PC-9 (cell line): Measurements from ENCODE around the gene PEX5. TPM values are rescaled to one million over a fixed set of nuclear protein-coding genes. Genes with fewer than 3 reads are reported as not detected.
A peak's percentile ranks its signal among the peaks of the same experiment; 100 is the strongest.

Experiments used
- BruUV-seq: library from RNA; stranded (reverse); fragments of 400-500 nt; replicated peaks from 2 replicates; lab custom pipeline; 2021; lab: Mats Ljungman, UMichigan
- CTCF ChIA-PET: fragments of 300-600 bp; sonication (Branson Sonifier 250); formaldehyde crosslinking; loops from one replicate; lab custom pipeline; 2022; ENCODE audit warnings: antibody characterized with exemption; lab: Charles Lee
- POLR2A ChIA-PET: fragments of 300-600 bp; sonication (Branson Sonifier 250); formaldehyde crosslinking; loops from one replicate; lab custom pipeline; 2022; ENCODE audit warnings: antibody characterized with exemption; ENCODE audit not compliant: unreplicated experiment; lab: Charles Lee
- DNase-seq, 2 experiments: peaks; one replicate each; pipeline versions ENCODE4 v3.0.0 to v3.0.0-alpha.2; 2015 to 2022; ENCODE audit warnings: mixed read lengths in 1 of 2
- H2AFZ ChIP-seq: fragments of 200-600 bp; sonication (generic); 2 replicates; pipeline ENCODE4 v1.8.1; 2017; ENCODE audit warnings: antibody characterized with exemption
- H3F3A ChIP-seq: fragments of 200-600 bp; sonication (generic); 2 replicates; pipeline ENCODE4 v1.8.1; 2017; ENCODE audit warnings: antibody characterized with exemption, mild to moderate bottlenecking, low read depth; ENCODE audit not compliant: insufficient read depth
- H3K27ac ChIP-seq: fragments of 200-600 bp; sonication (generic); 2 replicates; pipeline ENCODE4 v1.6.1; 2016; ENCODE audit warnings: mixed run types
- H3K27me3 ChIP-seq: fragments of 200-600 bp; sonication (generic); 2 replicates; pipeline ENCODE4 v1.6.1; 2016; ENCODE audit warnings: low read depth, mixed run types; ENCODE audit not compliant: insufficient read depth
- H3K36me3 ChIP-seq: fragments of 200-600 bp; sonication (generic); 2 replicates; pipeline ENCODE4 v1.6.1; 2016; ENCODE audit warnings: low read depth, mixed run types
- H3K4me1 ChIP-seq: fragments of 200-600 bp; sonication (generic); replicated peaks from 2 replicates; pipeline ENCODE4 v1.6.1; 2016; ENCODE audit warnings: mixed run types; ENCODE audit not compliant: insufficient read depth
- H3K4me2 ChIP-seq: fragments of 200-600 bp; sonication (generic); 2 replicates; pipeline ENCODE4 v1.6.1; 2017; ENCODE audit warnings: mixed run types
- H3K4me3 ChIP-seq: fragments of 200-600 bp; sonication (generic); 2 replicates; pipeline ENCODE4 v1.6.1; 2016; ENCODE audit warnings: mixed run types
- H3K79me2 ChIP-seq: fragments of 200-600 bp; sonication (generic); 2 replicates; pipeline ENCODE4 v1.6.1; 2017; ENCODE audit warnings: low read depth, mixed run types
- H3K9me2 ChIP-seq: fragments of 200-600 bp; sonication (generic); 2 replicates; pipeline ENCODE4 v1.8.1; 2017; ENCODE audit warnings: mild to moderate bottlenecking; ENCODE audit not compliant: insufficient read depth
- H3K9me3 ChIP-seq: fragments of 200-600 bp; sonication (generic); 2 replicates; pipeline ENCODE4 v1.8.1; 2016; ENCODE audit warnings: low read depth; ENCODE audit not compliant: insufficient read depth
- H4K20me1 ChIP-seq: fragments of 200-600 bp; sonication (generic); 2 replicates; pipeline ENCODE4 v1.8.1; 2017; ENCODE audit not compliant: insufficient read depth
- EZH2 ChIP-seq: fragments of 200-600 bp; sonication (generic); IDR thresholded peaks from 2 replicates; pipeline ENCODE4 v1.8.0; 2017; ENCODE audit warnings: antibody characterized with exemption, low read depth
- intact Hi-C: fragments of 100-400 bp; cut with micrococcal nuclease; formaldehyde crosslinking; loops from one replicate; pipeline ENCODE4 v1.10.0; 2022; ENCODE audit not compliant: unreplicated experiment
- total RNA-seq: library from RNA; stranded (reverse); gene quantifications from 2 replicates; pipeline ENCODE4 v1.2.3, GENCODE V29; 2021
- TF ChIP-seq, protein P1 (sequence below): fragments of 200-600 bp; sonication (generic); conservative IDR thresholded peaks from 2 replicates; pipeline ENCODE4 v1.6.1; 2017; ENCODE audit warnings: mixed run types, antibody characterized with exemption, mild to moderate bottlenecking, moderate library complexity

PEX5 gene
- total RNA-seq, 1 experiment from 2014 or later: 62.1 TPM

DNA sequence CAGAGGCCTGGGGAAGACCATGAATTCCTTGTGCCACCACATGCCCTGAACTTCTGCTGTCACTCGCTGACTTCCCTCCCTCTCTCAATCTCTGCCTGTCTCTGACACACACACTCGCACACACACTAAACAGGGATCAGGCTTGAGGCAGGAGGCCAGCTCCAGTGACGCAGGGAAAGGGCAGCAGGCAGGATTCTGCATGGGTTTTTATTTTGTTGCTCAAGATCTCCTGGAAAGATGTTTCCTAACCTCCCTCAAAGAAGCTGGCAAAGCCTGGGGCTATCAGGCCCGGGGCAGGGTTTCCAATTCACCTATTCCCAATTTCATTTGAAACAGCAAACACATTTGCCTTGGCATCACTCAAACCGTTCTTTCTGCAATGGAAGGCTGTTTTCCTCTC lies 27.7 kb upstream of the PEX5 start:
- no TSS peak for BruUV-seq
- H3K4me3 ChIP-seq: no peak overlapping the region
- no peak overlapping the region for H3K4me2 ChIP-seq
- H3F3A ChIP-seq: no peaks in the 10 kb centered on the region
- no peaks in the 10 kb centered on the region for H4K20me1 ChIP-seq
- peaks cover under 1% of the 10 kb centered on the region; the same call in 1 of the 2 replicates for H3K4me1 ChIP-seq
- CTCF ChIA-PET: interaction anchor here (0.6 to 1.0 kb wide), 3 partner anchors 11 to 406 kb away, joined by 3 read pairs; no protein-coding TSS in a partner anchor
- no peak overlapping the region for H3K27ac ChIP-seq
- H3K27me3 ChIP-seq: no peaks in the 10 kb centered on the region
- POLR2A ChIA-PET: no interaction called here
- H3K9me2 ChIP-seq: no peaks in the 10 kb centered on the region
- no peak for DNase-seq
- TF ChIP-seq EZH2: no peak
- TF ChIP-seq, protein P1, sequence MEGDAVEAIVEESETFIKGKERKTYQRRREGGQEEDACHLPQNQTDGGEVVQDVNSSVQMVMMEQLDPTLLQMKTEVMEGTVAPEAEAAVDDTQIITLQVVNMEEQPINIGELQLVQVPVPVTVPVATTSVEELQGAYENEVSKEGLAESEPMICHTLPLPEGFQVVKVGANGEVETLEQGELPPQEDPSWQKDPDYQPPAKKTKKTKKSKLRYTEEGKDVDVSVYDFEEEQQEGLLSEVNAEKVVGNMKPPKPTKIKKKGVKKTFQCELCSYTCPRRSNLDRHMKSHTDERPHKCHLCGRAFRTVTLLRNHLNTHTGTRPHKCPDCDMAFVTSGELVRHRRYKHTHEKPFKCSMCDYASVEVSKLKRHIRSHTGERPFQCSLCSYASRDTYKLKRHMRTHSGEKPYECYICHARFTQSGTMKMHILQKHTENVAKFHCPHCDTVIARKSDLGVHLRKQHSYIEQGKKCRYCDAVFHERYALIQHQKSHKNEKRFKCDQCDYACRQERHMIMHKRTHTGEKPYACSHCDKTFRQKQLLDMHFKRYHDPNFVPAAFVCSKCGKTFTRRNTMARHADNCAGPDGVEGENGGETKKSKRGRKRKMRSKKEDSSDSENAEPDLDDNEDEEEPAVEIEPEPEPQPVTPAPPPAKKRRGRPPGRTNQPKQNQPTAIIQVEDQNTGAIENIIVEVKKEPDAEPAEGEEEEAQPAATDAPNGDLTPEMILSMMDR: no peak
- H3K79me2 ChIP-seq: no peaks in the 10 kb centered on the region
- H3K9me3 ChIP-seq: 0 out of 2 replicates have a peak, but pooled peaks cover 3% of the 10 kb centered on the region
- no peak overlapping the region for H2AFZ ChIP-seq
- peaks cover 3% of the 10 kb centered on the region; the same call in 1 of the 2 replicates for H3K36me3 ChIP-seq
- intact Hi-C loops: no loop called here

- Histone ChIP-seq H4K20me1 (no peaks in the 10 kb centered on the region), H3K36me3 (no peaks in the 10 kb centered on the region), H2AFZ (no peak overlapping the region), H3K9me2 (no peaks in the 10 kb centered on the region), H3K27me3 (no peaks in the 10 kb centered on the region), H3K9me3 (peaks cover 11% of the 10 kb centered on the region; the same call in 1 of the 2 replicates), H3K4me1 (no peaks in the 10 kb centered on the region), H3F3A (no peaks in the 10 kb centered on the region), H3K79me2 (no peaks in the 10 kb centered on the region), H3K4me2 (0 out of 2 replicates have a peak overlapping the region, but pooled peaks have one; percentile 24), H3K4me3 (no peak overlapping the region), H3K27ac (no peak overlapping the region)
- BruUV-seq: no TSS peak
- intact Hi-C loops: no loop called here
- POLR2A ChIA-PET: interaction anchor here (0.6 kb wide), 3 partner anchors 196 to 222 kb away, joined by 5 to 11 read pairs (median 6); no protein-coding TSS in a partner anchor
- TF ChIP-seq, protein P1: peak; percentile 82
- no peak for TF ChIP-seq EZH2
- CTCF ChIA-PET: interaction anchor here (0.6 to 1.0 kb wide), 3 partner anchors 10 to 407 kb away, joined by 3 read pairs; no protein-coding TSS in a partner anchor
- peak; percentile 55 to 69 for DNase-seq
Measured at GRCh38 chr12:7162691-7163114, 26.8 kb upstream of the PEX5 start.

DNA sequence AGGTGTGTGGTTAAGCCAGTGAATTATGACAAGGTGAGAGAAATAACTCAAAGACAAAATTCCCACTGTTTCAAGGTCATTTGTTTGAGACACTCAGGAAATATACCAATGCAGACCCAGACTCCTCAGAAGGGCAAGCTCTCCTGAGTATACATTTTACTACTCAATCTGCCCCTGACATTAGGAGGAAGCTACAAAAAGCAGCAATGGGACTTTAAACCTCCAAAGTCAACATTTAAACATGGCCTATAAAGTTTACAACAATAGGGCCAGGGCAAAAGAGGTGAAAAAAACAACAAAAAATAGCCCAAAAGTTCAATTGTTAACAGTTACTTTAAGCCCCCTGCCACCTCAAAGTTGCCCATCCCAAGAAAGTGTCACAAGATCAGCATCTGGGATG lies 19.5 kb upstream of the PEX5 start:
- intact Hi-C loops: no loop called here
- peak in 1 of 2 experiments; percentile 9 for DNase-seq
- BruUV-seq: no TSS peak
- CTCF ChIA-PET: interaction anchor here (1.1 kb wide), 1 partner anchor 26 kb away, joined by 3 read pairs; no protein-coding TSS in a partner anchor
- Histone ChIP-seq H3K4me3 (no peak overlapping the region), H3K79me2 (no peaks in the 10 kb centered on the region), H3F3A (no peaks in the 10 kb centered on the region), H3K27ac (no peak overlapping the region), H2AFZ (no peak overlapping the region), H3K4me1 (no peaks in the 10 kb centered on the region), H3K27me3 (no peaks in the 10 kb centered on the region), H3K4me2 (no peak overlapping the region), H3K9me2 (no peaks in the 10 kb centered on the region), H3K36me3 (no peaks in the 10 kb centered on the region), H4K20me1 (no peaks in the 10 kb centered on the region), H3K9me3 (peaks cover 53% of the 10 kb centered on the region)
- POLR2A ChIA-PET: interaction anchor here (0.7 kb wide), 1 partner anchor 31 kb away, joined by 9 read pairs; no protein-coding TSS in a partner anchor
- TF ChIP-seq, protein P1: no peak
- no peak for TF ChIP-seq EZH2
